ENCODE data around the gene NTNG2.

NTNG2 gene

GRCh38 chr9:132236662-132237311, 74.9 kb downstream of the NTNG2 start:
- no peak for DNase-seq (ENCODE audit: low spot score)

DNA sequence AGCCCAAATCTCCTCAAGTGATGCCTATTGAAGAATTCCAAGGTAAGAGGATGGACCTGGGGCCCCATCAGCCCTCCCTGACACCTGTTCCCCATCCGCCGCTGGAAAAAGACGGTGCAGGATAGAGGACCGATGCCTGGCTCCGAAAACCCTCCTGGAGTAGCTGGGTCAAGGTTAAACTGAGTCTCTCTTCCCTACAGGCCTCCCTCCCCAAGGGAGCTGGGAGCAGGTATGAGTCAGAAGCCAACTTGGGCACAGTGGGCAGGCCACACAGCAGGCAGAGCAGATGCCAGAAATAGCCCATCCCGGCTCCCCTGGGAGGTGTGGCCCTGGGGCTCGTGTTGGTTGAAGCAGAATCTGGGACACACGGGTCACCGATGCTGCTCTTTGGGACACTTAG, 75.6 kb downstream of the NTNG2 start:
- DNase-seq (ENCODE audit: low spot score) = no peak

GRCh38 chr9:132238026-132238972, 76.4 kb downstream of the NTNG2 start:
- DNase-seq (ENCODE audit: low spot score) = no peak

GRCh38 chr9:132238992-132239391, 77.1 kb downstream of the NTNG2 start:
- DNase-seq (ENCODE audit: low spot score) = no peak

- no peak for DNase-seq (ENCODE audit: low spot score)
Observed at GRCh38 chr9:132239518-132239917, 77.7 kb downstream of the NTNG2 start.

GRCh38 chr9:132239999-132240840, 78.4 kb downstream of the NTNG2 start:
- no peak for DNase-seq (ENCODE audit: low spot score)

- peak; percentile 86 for DNase-seq (ENCODE audit: low spot score)
Observed at GRCh38 chr9:132240841-132241482, 79.1 kb downstream of the NTNG2 start.

DNA sequence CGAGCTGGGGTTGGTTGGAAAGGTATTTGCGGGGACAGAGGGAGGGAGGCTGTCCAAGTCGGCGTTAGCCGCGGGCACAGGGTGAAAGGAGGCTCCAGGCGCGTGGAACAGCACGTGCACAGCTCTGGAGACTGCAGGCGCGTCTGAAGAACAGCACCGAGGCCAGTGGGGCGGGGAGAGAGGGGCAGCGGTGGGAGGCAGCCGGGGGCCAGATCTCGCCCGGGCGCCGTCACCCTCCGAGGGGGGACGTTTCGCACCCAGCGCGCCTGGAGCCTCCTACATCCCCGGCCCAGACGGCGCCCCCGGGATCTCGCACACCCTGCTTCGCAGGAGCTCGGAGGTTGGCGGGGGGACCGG, 79.6 kb downstream of the NTNG2 start:
- DNase-seq (ENCODE audit: low spot score) = no peak

- DNase-seq (ENCODE audit: low spot score) = no peak
Observed at GRCh38 chr9:132241840-132242620, 80.2 kb downstream of the NTNG2 start.

- DNase-seq (ENCODE audit: low spot score) = peak; percentile 60
Observed at GRCh38 chr9:132242621-132243155, 80.8 kb downstream of the NTNG2 start.

- DNase-seq (ENCODE audit: low spot score) = no peak
Observed at GRCh38 chr9:132243156-132244074, 81.6 kb downstream of the NTNG2 start.

- DNase-seq (ENCODE audit: low spot score) = no peak
Observed at GRCh38 chr9:132244582-132245455, 83.0 kb downstream of the NTNG2 start.

DNA sequence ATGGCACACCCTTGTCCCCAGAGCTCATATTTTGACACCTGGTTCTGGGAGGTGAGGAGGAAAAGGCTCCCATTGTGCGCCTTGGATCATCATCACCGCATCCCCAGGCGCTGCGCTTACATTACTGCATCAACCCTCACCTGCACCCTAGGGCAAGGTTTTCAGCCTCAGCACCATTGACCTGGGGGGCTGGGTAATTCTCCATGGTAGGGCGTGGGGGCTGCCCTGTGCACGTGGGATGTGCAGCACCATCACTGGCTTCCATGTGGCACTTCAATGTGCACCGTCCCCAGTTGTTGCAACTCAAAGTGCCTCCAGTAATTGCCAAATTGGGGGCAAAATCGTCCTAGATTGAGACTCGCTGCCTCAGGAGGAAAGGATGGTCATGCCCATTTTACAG, 83.6 kb downstream of the NTNG2 start:
- no peak for DNase-seq (ENCODE audit: low spot score)

- DNase-seq (ENCODE audit: low spot score) = no peak
Observed at GRCh38 chr9:132247942-132248341, 86.1 kb downstream of the NTNG2 start.

GRCh38 chr9:132249123-132249522, 87.3 kb downstream of the NTNG2 start:
- DNase-seq (ENCODE audit: low spot score) = no peak

GRCh38 chr9:132249690-132250089, 87.8 kb downstream of the NTNG2 start:
- no peak for DNase-seq (ENCODE audit: low spot score)

- no peak for DNase-seq (ENCODE audit: low spot score)
Observed at GRCh38 chr9:132250324-132251262, 88.7 kb downstream of the NTNG2 start.

- DNase-seq (ENCODE audit: low spot score) = no peak
Observed at GRCh38 chr9:132260846-132261245, 99.0 kb downstream of the NTNG2 start.

All from HuH-7.5 (cell line).